HG02571 (cell line): ENCODE measurements around the gene IFIH1.

ENCODE experiments used
- ATAC-seq: cut with Tn5 transposase; IDR thresholded peaks from one replicate; pipeline ENCODE4 v1.9.1; 2021; ENCODE audit warnings: mild to moderate bottlenecking, moderate library complexity; ENCODE audit not compliant: unreplicated experiment

IFIH1 gene

DNA sequence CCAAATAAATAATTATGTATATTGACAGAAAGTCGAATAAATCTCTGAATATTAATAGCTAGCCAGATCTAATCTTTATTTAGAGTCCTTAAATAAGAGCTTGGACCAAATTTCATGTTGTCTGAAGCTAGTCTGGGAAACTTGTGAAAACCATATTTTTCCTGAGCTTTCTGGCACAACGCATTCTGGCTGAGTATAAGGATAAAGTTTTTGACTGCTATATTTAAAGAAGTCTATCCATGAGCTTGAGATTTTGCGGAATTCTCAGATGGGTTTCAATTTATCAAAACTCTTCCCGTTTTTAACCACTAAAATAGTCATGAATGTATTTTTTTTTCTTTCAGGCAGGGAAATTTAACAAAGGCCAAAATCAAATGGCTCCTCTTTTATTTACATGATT is 99.1 kb downstream of the IFIH1 start:
- ATAC-seq: no peak

DNA sequence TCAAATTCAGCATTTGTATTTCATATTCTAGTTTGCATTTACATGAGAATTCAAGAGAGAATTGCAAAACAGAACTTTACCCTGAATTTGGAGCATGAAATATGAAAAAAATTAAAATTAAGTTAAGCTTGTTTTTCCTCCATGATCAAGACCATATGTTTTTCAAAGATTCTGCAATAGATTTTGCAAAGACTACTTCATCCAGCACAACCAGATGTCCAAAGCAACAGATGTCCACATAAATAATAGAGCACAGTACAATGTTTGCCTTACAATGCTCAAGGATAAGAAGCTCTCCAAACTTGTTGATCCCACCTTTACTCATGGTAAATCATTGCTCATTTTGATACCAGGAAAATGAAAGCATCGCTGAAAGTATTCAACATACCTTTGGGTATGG is 100.9 kb downstream of the IFIH1 start:
- ATAC-seq: no peak
